RWPE2 (cell line): ENCODE measurements around the gene TTC21A.

Experiments used
- ATAC-seq: fragments of 200-7000 bp; cut with Tn5 transposase; 3 replicates; pipeline ENCODE4 v1.9.1; 2021; ENCODE audit warnings: low read depth
- DNase-seq: peaks from one replicate; pipeline ENCODE4 v3.0.0-alpha.2; 2020; ENCODE audit warnings: low spot score
- H3K27ac ChIP-seq: fragments of 450-650 bp; 2 replicates; pipeline ENCODE4 v1.5.1; 2017; ENCODE audit warnings: mild to moderate bottlenecking; ENCODE audit not compliant: poor library complexity, severe bottlenecking
- H3K27me3 ChIP-seq: fragments of 250-450 bp; sonication (Bioruptor Pico); 2 replicates; pipeline ENCODE4 v1.5.1; 2021; ENCODE audit warnings: mild to moderate bottlenecking, moderate library complexity; ENCODE audit not compliant: insufficient read depth, poor library complexity, severe bottlenecking
- H3K36me3 ChIP-seq: fragments of 250-450 bp; sonication (Bioruptor Pico); 2 replicates; pipeline ENCODE4 v1.5.1; 2020; ENCODE audit warnings: low read depth, mild to moderate bottlenecking, moderate library complexity
- H3K4me1 ChIP-seq: fragments of 250-450 bp; sonication (Bioruptor Pico); 2 replicates; pipeline ENCODE4 v1.5.1; 2021; ENCODE audit warnings: mild to moderate bottlenecking, moderate library complexity; ENCODE audit not compliant: insufficient read depth, poor library complexity, severe bottlenecking
- H3K4me3 ChIP-seq: fragments of 250-450 bp; sonication (Bioruptor Pico); 2 replicates; pipeline ENCODE4 v1.5.1; 2021; ENCODE audit warnings: mild to moderate bottlenecking, moderate library complexity; ENCODE audit not compliant: severe bottlenecking
- H3K9me3 ChIP-seq: fragments of 250-450 bp; sonication (Bioruptor Pico); 2 replicates; pipeline ENCODE4 v1.5.1; 2021; ENCODE audit warnings: mild to moderate bottlenecking, moderate library complexity; ENCODE audit not compliant: severe bottlenecking
- TF ChIP-seq, protein P1 (sequence below): fragments of 450-650 bp; IDR thresholded peaks from one replicate; pipeline ENCODE4 v1.5.1; 2017; ENCODE audit warnings: mild to moderate bottlenecking, moderate library complexity; ENCODE audit not compliant: poor library complexity, severe bottlenecking

Gene TTC21A

DNA sequence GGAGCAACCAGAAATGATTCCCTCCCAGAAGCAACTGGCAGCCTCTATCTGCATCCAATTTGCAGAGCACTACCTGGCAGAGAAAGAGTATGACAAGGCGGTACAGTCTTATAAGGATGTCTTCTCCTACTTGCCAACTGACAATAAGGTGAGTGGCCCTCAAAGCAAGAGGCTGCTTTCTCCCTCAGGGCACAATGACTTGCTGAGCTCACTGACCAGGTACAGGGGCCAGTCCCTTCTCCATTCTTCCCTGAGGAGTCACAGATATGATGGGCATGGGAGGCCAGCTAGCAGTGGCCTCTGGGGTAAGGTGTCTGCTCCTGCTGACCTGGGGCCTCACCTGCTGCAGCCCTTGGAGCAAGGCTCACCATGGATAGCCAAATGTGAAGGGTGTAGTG is 25.6 kb downstream of the TTC21A start:
- ATAC-seq, result no peak
- no peaks in the 10 kb centered on the region for H3K4me1 ChIP-seq
- H3K36me3 ChIP-seq, result no peaks in the 10 kb centered on the region
- TF ChIP-seq, protein P1, sequence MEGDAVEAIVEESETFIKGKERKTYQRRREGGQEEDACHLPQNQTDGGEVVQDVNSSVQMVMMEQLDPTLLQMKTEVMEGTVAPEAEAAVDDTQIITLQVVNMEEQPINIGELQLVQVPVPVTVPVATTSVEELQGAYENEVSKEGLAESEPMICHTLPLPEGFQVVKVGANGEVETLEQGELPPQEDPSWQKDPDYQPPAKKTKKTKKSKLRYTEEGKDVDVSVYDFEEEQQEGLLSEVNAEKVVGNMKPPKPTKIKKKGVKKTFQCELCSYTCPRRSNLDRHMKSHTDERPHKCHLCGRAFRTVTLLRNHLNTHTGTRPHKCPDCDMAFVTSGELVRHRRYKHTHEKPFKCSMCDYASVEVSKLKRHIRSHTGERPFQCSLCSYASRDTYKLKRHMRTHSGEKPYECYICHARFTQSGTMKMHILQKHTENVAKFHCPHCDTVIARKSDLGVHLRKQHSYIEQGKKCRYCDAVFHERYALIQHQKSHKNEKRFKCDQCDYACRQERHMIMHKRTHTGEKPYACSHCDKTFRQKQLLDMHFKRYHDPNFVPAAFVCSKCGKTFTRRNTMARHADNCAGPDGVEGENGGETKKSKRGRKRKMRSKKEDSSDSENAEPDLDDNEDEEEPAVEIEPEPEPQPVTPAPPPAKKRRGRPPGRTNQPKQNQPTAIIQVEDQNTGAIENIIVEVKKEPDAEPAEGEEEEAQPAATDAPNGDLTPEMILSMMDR, result no peak
- no peaks in the 10 kb centered on the region for H3K27me3 ChIP-seq
- no peak overlapping the region for H3K27ac ChIP-seq
- no peak for DNase-seq
- no peaks in the 10 kb centered on the region for H3K9me3 ChIP-seq
- no peak overlapping the region for H3K4me3 ChIP-seq

DNA sequence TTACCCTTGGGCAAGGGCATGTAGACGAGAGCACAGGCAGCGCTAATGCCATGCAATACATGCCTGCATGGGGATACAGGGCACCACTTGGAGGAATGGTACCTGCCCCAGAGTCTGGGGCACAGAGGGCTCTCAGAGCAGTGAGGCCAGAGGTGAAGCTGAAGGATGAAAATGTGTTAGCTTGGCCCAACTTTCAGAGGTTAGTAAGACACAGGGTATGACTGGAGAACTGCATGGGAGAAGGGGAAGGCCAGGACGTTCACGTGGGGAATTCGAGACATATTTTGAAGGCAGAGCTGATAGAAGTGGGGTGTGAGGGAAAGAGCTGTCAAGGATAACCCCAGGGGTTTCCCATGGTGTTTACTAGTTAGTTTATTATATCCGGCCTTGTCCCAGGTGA is 26.3 kb downstream of the TTC21A start:
- Histone ChIP-seq H3K27me3 (no peaks in the 10 kb centered on the region), H3K9me3 (no peaks in the 10 kb centered on the region), H3K27ac (no peak overlapping the region), H3K4me1 (no peaks in the 10 kb centered on the region), H3K4me3 (no peak overlapping the region), H3K36me3 (no peaks in the 10 kb centered on the region)
- TF ChIP-seq, protein P1, result no peak
- ATAC-seq (no peak), DNase-seq (no peak)

DNA sequence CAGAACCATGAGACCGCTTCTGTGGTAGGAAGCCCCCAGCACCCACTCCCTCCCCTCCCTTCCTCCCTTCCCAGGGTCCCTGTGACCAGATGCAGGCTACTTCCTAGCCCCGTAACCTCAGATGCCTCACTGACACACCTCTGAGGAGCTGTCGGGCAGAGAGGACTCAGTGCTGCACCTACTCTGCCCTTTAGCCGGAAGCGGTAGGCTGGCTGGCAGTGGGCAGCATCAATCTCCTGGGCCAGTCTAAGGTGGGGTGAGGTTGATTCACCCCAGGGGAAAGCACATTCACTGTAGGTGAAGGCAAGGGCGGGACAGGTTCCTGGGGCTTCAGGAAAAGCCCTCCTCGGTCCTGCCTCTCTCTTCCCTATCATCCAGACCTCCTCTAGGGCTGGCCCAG is 26.8 kb downstream of the TTC21A start:
- no peak for DNase-seq
- Histone ChIP-seq H3K27ac (no peak overlapping the region), H3K4me3 (no peak overlapping the region), H3K27me3 (no peaks in the 10 kb centered on the region), H3K9me3 (no peaks in the 10 kb centered on the region), H3K36me3 (no peaks in the 10 kb centered on the region), H3K4me1 (no peaks in the 10 kb centered on the region)
- TF ChIP-seq, protein P1, result no peak
- no peak for ATAC-seq

DNA sequence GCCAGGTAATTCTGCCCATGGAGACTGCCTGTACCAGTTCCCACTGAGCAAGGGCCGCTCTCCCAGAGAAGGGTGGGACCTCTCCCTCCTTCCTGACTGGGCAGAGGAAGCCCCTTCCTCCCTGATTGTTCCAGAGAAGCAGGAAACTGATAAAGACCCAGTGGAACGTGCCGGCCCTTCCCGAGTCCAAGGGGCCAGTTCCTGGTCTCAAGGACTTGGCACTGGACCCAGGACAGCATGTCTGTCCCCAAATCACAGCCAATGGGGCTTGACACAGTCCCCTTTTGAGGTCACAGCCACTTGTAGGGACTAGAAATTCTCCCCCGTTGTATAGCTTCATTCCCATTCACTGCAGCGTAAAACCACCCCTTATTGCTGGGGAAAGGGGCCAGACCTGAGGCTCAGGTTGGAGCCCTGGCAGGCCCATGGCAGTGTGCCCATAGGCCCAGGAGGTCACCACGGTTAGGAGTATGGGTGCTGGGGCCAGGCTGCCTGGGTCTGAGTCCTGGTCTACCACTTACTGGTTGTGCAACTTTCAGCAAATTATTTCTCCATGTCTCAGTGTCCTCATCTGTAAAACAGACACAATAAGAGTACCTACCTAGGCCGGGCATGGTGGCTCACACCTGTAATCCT is 27.8 kb downstream of the TTC21A start:
- Histone ChIP-seq H3K4me3 (no peak overlapping the region), H3K9me3 (no peaks in the 10 kb centered on the region), H3K27ac (no peak overlapping the region), H3K36me3 (no peaks in the 10 kb centered on the region; the same call in 1 of the 2 replicates), H3K4me1 (peaks cover 3% of the 10 kb centered on the region), H3K27me3 (no peaks in the 10 kb centered on the region)
- DNase-seq (no peak), ATAC-seq (no peak)
- TF ChIP-seq, protein P1, result no peak
